Measurements from ENCODE around the gene CSAG1.
"Not testable (repeated sequence)": the region's sequence is repeated elsewhere in the genome, so short reads cannot be mapped to it uniquely, and the experiment has no call there.

The CSAG1 gene

DNA sequence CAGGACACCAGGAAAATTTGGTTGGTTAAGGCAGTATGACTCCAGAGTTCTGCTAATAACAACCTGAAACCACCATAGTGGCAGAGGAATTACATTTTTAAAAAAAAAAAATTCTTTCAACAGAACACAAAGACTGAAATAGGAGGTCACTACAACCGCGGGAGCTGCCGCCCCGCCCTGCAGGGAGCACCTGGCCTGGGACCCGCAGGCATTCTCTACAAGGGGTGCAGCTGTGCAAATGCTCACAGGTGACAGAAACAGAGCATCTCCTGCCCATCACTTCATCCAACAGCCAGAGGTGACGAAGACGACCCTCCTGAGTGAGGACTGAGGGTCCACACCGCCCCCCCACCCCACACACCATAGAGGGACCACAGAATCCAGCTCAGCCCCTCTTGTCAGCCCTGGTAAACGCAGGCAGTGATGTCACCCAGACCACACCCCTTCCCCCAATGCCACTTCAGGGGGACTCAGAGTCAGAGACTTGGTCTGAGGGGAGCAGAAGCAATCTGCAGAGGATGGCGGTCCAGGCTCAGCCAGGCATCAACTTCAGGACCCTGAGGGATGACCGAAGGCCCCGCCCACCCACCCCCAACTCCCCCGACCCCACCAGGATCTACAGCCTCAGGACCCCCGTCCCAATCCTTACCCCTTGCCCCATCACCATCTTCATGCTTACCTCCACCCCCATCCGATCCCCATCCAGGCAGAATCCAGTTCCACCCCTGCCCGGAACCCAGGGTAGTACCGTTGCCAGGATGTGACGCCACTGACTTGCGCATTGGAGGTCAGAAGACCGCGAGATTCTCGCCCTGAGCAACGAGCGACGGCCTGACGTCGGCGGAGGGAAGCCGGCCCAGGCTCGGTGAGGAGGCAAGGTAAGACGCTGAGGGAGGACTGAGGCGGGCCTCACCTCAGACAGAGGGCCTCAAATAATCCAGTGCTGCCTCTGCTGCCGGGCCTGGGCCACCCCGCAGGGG lies 35.3 kb downstream of the CSAG1 start, which contains the start of gene MAGEA3:
TSS of gene MAGEA3 (plus strand) at position 843 of the 980 bp plus-strand sequence. CDS start 2,039 bp downstream, outside the sequence.
- not testable (repeated sequence) for DNase-seq

DNA sequence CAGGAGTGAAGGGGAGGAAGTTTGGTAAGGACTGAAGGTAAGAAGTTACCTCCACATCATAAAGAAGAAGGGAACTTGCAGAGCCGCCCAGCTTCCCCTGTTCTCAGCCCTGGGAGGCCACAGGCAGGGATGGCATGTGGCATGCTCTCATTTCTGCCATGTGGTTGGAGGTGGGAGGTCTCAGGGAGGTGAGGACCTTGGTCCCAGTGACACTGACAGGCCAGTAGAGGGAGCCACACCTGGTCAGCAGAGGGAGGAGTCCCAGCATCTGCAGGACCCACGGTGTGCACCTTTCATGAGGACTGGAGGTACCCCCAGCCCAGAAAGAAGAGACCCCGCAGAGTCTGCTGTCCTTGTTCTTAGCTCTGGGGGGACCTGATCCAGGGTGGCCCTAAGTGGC lies 52.5 kb downstream of the CSAG1 start:
- not testable (repeated sequence) for DNase-seq

Data from NCI-H1048 (cell line).